ENCODE measurements around the gene LRRFIP1. TPM values are rescaled to one million over a fixed set of nuclear protein-coding genes. Genes with fewer than 3 reads are reported as not detected.
A peak's percentile ranks its signal among the peaks of the same experiment; 100 is the strongest.

LRRFIP1 gene
- total and polyA plus RNA-seq, 7 donors = 42.3 to 108 (median 91.9) TPM

GRCh38 chr2:237614151-237614720 lies 13.2 kb upstream of the LRRFIP1 start:
- no peaks in the 10 kb centered on the region for H3K9me3 ChIP-seq
- intact Hi-C loops (cut with DNase I) = no loop called here
- no peaks in the 10 kb centered on the region for H3K27me3 ChIP-seq (ENCODE audit: insufficient read depth in 3 of 3, low read length in 2 of 3)
- WGBS, 3 donors = 83 to 95% (median 91%) methylated on average over 9 of the region's 9 CpGs
- no peak overlapping the region for H3K4me3 ChIP-seq
- peaks cover 37% of the 10 kb centered on the region for H3K4me1 ChIP-seq
- H3K27ac ChIP-seq = no peak overlapping the region
- no peaks in the 10 kb centered on the region for H3K36me3 ChIP-seq (ENCODE audit: insufficient read depth in 1 of 2, low read depth in 1 of 2)
- no peak for ATAC-seq
- no peak for TF ChIP-seq CTCF (IDR thresholded peaks at IDR 0.05)
- DNase-seq = no peak

- H3K4me3 ChIP-seq = no peak overlapping the region
- peaks cover 37% of the 10 kb centered on the region for H3K4me1 ChIP-seq
- no peaks in the 10 kb centered on the region for H3K27me3 ChIP-seq (ENCODE audit: insufficient read depth in 3 of 3, low read length in 2 of 3)
- DNase-seq (no peak), ATAC-seq (peak in 1 of 4 donors; percentile 5)
- H3K36me3 ChIP-seq (ENCODE audit: insufficient read depth in 1 of 2, low read depth in 1 of 2) = no peaks in the 10 kb centered on the region
- no peaks in the 10 kb centered on the region for H3K9me3 ChIP-seq
- intact Hi-C loops (cut with DNase I) = no loop called here
- WGBS, 3 donors = 42 to 61% (median 56%) methylated on average over 4 of the region's 4 CpGs
- peak overlapping the region; percentile 74 for H3K27ac ChIP-seq
- TF ChIP-seq CTCF (IDR thresholded peaks at IDR 0.05) = no peak
Observed at GRCh38 chr2:237615631-237616249, 11.6 kb upstream of the LRRFIP1 start.

GRCh38 chr2:237616373-237616733 lies 11.0 kb upstream of the LRRFIP1 start:
- Histone ChIP-seq H3K9me3 (no peaks in the 10 kb centered on the region), H3K27ac (peak overlapping the region; percentile 74), H3K36me3 (ENCODE audit: insufficient read depth in 1 of 2, low read depth in 1 of 2) (no peaks in the 10 kb centered on the region), H3K27me3 (ENCODE audit: insufficient read depth in 3 of 3, low read length in 2 of 3) (no peaks in the 10 kb centered on the region), H3K4me3 (no peak overlapping the region), H3K4me1 (peaks cover 37% of the 10 kb centered on the region)
- WGBS, 3 donors = 42 to 47% (median 44%) methylated on average over 3 of the region's 3 CpGs
- DNase-seq (no peak), ATAC-seq (peak in 3 of 4 donors; percentile 7 to 28 (median 27))
- intact Hi-C loops (cut with DNase I) = no loop called here
- no peak for TF ChIP-seq CTCF (IDR thresholded peaks at IDR 0.05)

GRCh38 chr2:237616734-237617586 lies 10.4 kb upstream of the LRRFIP1 start:
- Histone ChIP-seq H3K36me3 (ENCODE audit: insufficient read depth in 1 of 2, low read depth in 1 of 2) (no peaks in the 10 kb centered on the region), H3K9me3 (no peaks in the 10 kb centered on the region), H3K4me1 (peaks cover 37% of the 10 kb centered on the region), H3K27me3 (ENCODE audit: insufficient read depth in 3 of 3, low read length in 2 of 3) (no peaks in the 10 kb centered on the region), H3K4me3 (no peak overlapping the region), H3K27ac (peak overlapping the region; percentile 74)
- DNase-seq (no peak), ATAC-seq (peak; percentile 69 to 86 (median 74))
- TF ChIP-seq CTCF (IDR thresholded peaks at IDR 0.05) = no peak
- WGBS, 3 donors = 27 to 35% (median 28%) methylated on average over 15 of the region's 15 CpGs
- intact Hi-C loops (cut with DNase I) = no loop called here

Measured in psoas muscle (tissue), 8 donors.